ENCODE measurements around the gene ABCA2.

DNA sequence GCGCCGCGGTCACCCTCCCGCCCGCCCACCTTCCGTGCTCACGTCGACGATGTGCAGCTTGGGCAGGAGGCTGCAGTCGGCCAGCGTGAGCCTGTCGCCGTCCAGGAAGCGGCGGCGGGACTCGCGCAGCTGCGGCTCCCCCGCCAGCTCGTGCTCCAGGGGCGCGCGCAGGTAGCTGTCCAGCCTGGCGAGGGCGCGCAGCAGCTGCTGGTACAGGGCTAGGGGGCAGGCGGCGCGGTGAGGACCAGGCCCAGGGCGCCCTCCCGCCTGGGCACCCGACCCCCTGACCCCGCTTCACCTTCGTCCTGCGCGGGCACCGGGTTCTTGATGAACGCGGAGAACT lies 33.2 kb downstream of the ABCA2 start:
- no peak for TF ChIP-seq NFATC3 (IDR thresholded peaks at IDR 0.05)
- TF ChIP-seq EP300 (IDR thresholded peaks at IDR 0.05; ENCODE audit: low read length) = no peak
- no peak for TF ChIP-seq BRF1 (IDR thresholded peaks at IDR 0.05; ENCODE audit: borderline replicate concordance, extremely low read depth, insufficient read length)
- TF ChIP-seq CHCHD3 (CRISPR knock-in tag; IDR thresholded peaks at IDR 0.05) = no peak
- TF ChIP-seq HNRNPK (IDR thresholded peaks at IDR 0.05; ENCODE audit: low read depth, low read length, poor library complexity, severe bottlenecking) = no peak
- TF ChIP-seq, protein P1, sequence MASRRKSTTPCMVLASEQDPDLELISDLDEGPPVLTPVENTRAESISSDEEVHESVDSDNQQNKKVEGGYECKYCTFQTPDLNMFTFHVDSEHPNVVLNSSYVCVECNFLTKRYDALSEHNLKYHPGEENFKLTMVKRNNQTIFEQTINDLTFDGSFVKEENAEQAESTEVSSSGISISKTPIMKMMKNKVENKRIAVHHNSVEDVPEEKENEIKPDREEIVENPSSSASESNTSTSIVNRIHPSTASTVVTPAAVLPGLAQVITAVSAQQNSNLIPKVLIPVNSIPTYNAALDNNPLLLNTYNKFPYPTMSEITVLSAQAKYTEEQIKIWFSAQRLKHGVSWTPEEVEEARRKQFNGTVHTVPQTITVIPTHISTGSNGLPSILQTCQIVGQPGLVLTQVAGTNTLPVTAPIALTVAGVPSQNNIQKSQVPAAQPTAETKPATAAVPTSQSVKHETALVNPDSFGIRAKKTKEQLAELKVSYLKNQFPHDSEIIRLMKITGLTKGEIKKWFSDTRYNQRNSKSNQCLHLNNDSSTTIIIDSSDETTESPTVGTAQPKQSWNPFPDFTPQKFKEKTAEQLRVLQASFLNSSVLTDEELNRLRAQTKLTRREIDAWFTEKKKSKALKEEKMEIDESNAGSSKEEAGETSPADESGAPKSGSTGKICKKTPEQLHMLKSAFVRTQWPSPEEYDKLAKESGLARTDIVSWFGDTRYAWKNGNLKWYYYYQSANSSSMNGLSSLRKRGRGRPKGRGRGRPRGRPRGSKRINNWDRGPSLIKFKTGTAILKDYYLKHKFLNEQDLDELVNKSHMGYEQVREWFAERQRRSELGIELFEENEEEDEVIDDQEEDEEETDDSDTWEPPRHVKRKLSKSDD (conservative IDR thresholded peaks at IDR 0.05; ENCODE audit: low read length) = no peak
- no peak for TF ChIP-seq NCOR1 (IDR thresholded peaks at IDR 0.05)
- no peak for TF ChIP-seq ZBTB7A (IDR thresholded peaks at IDR 0.05; ENCODE audit: borderline replicate concordance, control insufficient read depth, low read depth, low read length)
- no peak for TF ChIP-seq CREB1 (IDR thresholded peaks at IDR 0.05)
- TF ChIP-seq CREB1 (CRISPR knock-in tag; IDR thresholded peaks at IDR 0.05) = no peak
- TF ChIP-seq NFIC (IDR thresholded peaks at IDR 0.05) = no peak
- TF ChIP-seq ELK1 (CRISPR knock-in tag; IDR thresholded peaks at IDR 0.05) = no peak
- TF ChIP-seq EGR1 (conservative IDR thresholded peaks at IDR 0.05) = no peak
- no peak for TF ChIP-seq CTCF (IDR thresholded peaks at IDR 0.05 in 2 of 3, conservative IDR thresholded peaks at IDR 0.05 in 1 of 3; ENCODE audit: insufficient read depth in 2 of 3, low read depth in 1 of 3, low read length in 3 of 3)
- no peak for TF ChIP-seq PHF8 (IDR thresholded peaks at IDR 0.05; ENCODE audit: borderline replicate concordance, low read length)
